Upper lobe of right lung (tissue), 1 donor: ENCODE data around the gene ACSS1. TPM values are rescaled to one million over a fixed set of nuclear protein-coding genes. Genes with fewer than 3 reads are reported as not detected.

Experiments used
- ATAC-seq: fragments of 200-7000 bp; cut with Tn5 transposase; one replicate; pipeline ENCODE4 v1.9.1; 2020; ENCODE audit warnings: mild to moderate bottlenecking, moderate library complexity
- DNase-seq: peaks from one replicate; pipeline ENCODE4 v3.0.0-alpha.2; 2020
- H3K27ac ChIP-seq: fragments of 200-600 bp; one replicate; pipeline ENCODE4 v1.8.0; 2022
- H3K27me3 ChIP-seq: fragments of 200-600 bp; one replicate; pipeline ENCODE4 v1.8.0; 2022; ENCODE audit warnings: mild to moderate bottlenecking
- H3K36me3 ChIP-seq: fragments of 200-600 bp; one replicate; pipeline ENCODE4 v1.8.0; 2022
- H3K4me1 ChIP-seq: fragments of 200-600 bp; one replicate; pipeline ENCODE4 v1.8.0; 2022
- H3K4me3 ChIP-seq: fragments of 200-600 bp; one replicate; pipeline ENCODE4 v1.8.0; 2022; ENCODE audit warnings: mild to moderate bottlenecking
- H3K9me3 ChIP-seq: fragments of 200-600 bp; one replicate; pipeline ENCODE4 v1.8.0; 2022
- CTCF ChIP-seq: fragments of 200-600 bp; IDR thresholded peaks from one replicate; pipeline ENCODE4 v1.8.0; 2022; ENCODE audit warnings: antibody characterized with exemption
- intact Hi-C: fragments of 100-400 bp; cut with DNase I; formaldehyde crosslinking; loops from one replicate; pipeline ENCODE4 v1.11.0; 2022
- total RNA-seq: library from RNA; stranded (reverse); fragmentation: NEBNext Ultra II Directional; extraction: Animal tissue kit (Norgen Biotek cat#: 25700); gene quantifications from one replicate; pipeline ENCODE4 v1.2.1, GENCODE V29; 2021
- donor health status: DM: no; HTN: yes; CAD: no; lungs with severe emphysema.

Gene ACSS1
- total RNA-seq, 1 donor from 2014 or later: 37.2 TPM

GRCh38 chr20:25041813-25042530, 16.0 kb downstream of the ACSS1 start:
- Histone ChIP-seq H3K4me3 (no peak overlapping the region), H3K4me1 (peaks cover 63% of the 10 kb centered on the region), H3K27me3 (no peaks in the 10 kb centered on the region), H3K9me3 (no peaks in the 10 kb centered on the region), H3K36me3 (peaks cover 10% of the 10 kb centered on the region), H3K27ac (peak overlapping the region; percentile 59)
- DNase-seq (peak; percentile 58), ATAC-seq (no peak)
- intact Hi-C loops: no loop called here
- TF ChIP-seq CTCF: no peak

GRCh38 chr20:25040438-25040831, 17.5 kb downstream of the ACSS1 start:
- H3K36me3 ChIP-seq: no peaks in the 10 kb centered on the region
- H3K27ac ChIP-seq: peak overlapping the region; percentile 59
- ATAC-seq: peak; percentile 52
- no peaks in the 10 kb centered on the region for H3K27me3 ChIP-seq
- peaks cover 78% of the 10 kb centered on the region for H3K4me1 ChIP-seq
- intact Hi-C loops: no loop called here
- no peak overlapping the region for H3K4me3 ChIP-seq
- TF ChIP-seq CTCF: no peak
- H3K9me3 ChIP-seq: no peaks in the 10 kb centered on the region
- DNase-seq: peak; percentile 78

GRCh38 chr20:25039697-25040437, 18.1 kb downstream of the ACSS1 start:
- ATAC-seq (peak; percentile 77), DNase-seq (peak; percentile 89)
- H3K36me3 ChIP-seq: no peaks in the 10 kb centered on the region
- peak overlapping the region; percentile 59 for H3K27ac ChIP-seq
- no peaks in the 10 kb centered on the region for H3K9me3 ChIP-seq
- H3K4me1 ChIP-seq: peaks cover 81% of the 10 kb centered on the region
- no peak overlapping the region for H3K4me3 ChIP-seq
- TF ChIP-seq CTCF: no peak
- intact Hi-C loops: no loop called here
- no peaks in the 10 kb centered on the region for H3K27me3 ChIP-seq

GRCh38 chr20:25038591-25039015, 19.3 kb downstream of the ACSS1 start:
- H3K4me3 ChIP-seq: no peak overlapping the region
- H3K9me3 ChIP-seq: no peaks in the 10 kb centered on the region
- H3K4me1 ChIP-seq: peaks cover 89% of the 10 kb centered on the region
- peak overlapping the region; percentile 59 for H3K27ac ChIP-seq
- no peak for TF ChIP-seq CTCF
- no peaks in the 10 kb centered on the region for H3K36me3 ChIP-seq
- ATAC-seq (no peak), DNase-seq (no peak)
- no peaks in the 10 kb centered on the region for H3K27me3 ChIP-seq
- intact Hi-C loops: no loop called here

- H3K4me3 ChIP-seq: no peak overlapping the region
- intact Hi-C loops: no loop called here
- H3K4me1 ChIP-seq: peaks cover 89% of the 10 kb centered on the region
- H3K27me3 ChIP-seq: no peaks in the 10 kb centered on the region
- ATAC-seq: no peak
- H3K27ac ChIP-seq: peak overlapping the region; percentile 59
- no peak for DNase-seq
- no peaks in the 10 kb centered on the region for H3K36me3 ChIP-seq
- TF ChIP-seq CTCF: no peak
- no peaks in the 10 kb centered on the region for H3K9me3 ChIP-seq
Observed at GRCh38 chr20:25038103-25038410, 19.9 kb downstream of the ACSS1 start.
